HCT116 (cell line): ENCODE measurements around the gene SERPINB6.

ENCODE experiments used
- CEBPB ChIP-seq: IDR thresholded peaks from 2 replicates; pipeline ENCODE4 v1.6.1; 2012; ENCODE audit warnings: low read depth
- CTCF ChIP-seq, 3 experiments: fragments of 200-600 bp in 1 of 3; sonication (generic) in 1 of 3; IDR thresholded peaks in 2 of 3; conservative IDR thresholded peaks in 1 of 3; 2 replicates each; pipeline ENCODE4 v1.5.1; 2012 to 2017; ENCODE audit warnings: low read depth in 2 of 3, low read length in 2 of 3, antibody characterized with exemption in 1 of 3, borderline replicate concordance in 1 of 3, control low read depth in 1 of 3, mild to moderate bottlenecking in 1 of 3, mixed read lengths in 1 of 3, mixed run types in 1 of 3, moderate library complexity in 1 of 3; ENCODE audit not compliant: insufficient read depth in 1 of 3
- EZH2 ChIP-seq: fragments of 200-600 bp; sonication (generic); IDR thresholded peaks from 2 replicates; pipeline ENCODE4 v1.6.1; 2017; ENCODE audit warnings: antibody characterized with exemption, mixed run types
- MAX ChIP-seq: IDR thresholded peaks from 2 replicates; pipeline ENCODE4 v1.6.1; 2012
- POLR2A ChIP-seq: IDR thresholded peaks from 2 replicates; pipeline ENCODE4 v1.7.0; 2011; ENCODE audit warnings: borderline replicate concordance; ENCODE audit not compliant: insufficient read depth, insufficient read length; ENCODE audit errors: extremely low read depth
- POLR2AphosphoS5 ChIP-seq: IDR thresholded peaks from 2 replicates; pipeline ENCODE4 v1.6.1; 2011; ENCODE audit warnings: mild to moderate bottlenecking, low read depth, low read length, moderate library complexity
- REST ChIP-seq: IDR thresholded peaks from 2 replicates; pipeline ENCODE4 v1.6.1; 2012; ENCODE audit warnings: low read depth
- ZBTB33 ChIP-seq: IDR thresholded peaks from 2 replicates; pipeline ENCODE4 v1.6.1; 2011; ENCODE audit warnings: mild to moderate bottlenecking, low read length, moderate library complexity; ENCODE audit not compliant: insufficient replicate concordance; ENCODE audit errors: extremely low read depth
- ZNF274 ChIP-seq: fragments of 200-500 bp; sonication (Bioruptor generic); IDR thresholded peaks from 2 replicates; pipeline ENCODE4 v1.6.1; 2014; ENCODE audit warnings: mild to moderate bottlenecking, low read depth, low read length, inconsistent platforms

GRCh38 chr6:2900221-2900807 lies 71.1 kb downstream of the SERPINB6 start:
- no peak for TF ChIP-seq POLR2AphosphoS5
- TF ChIP-seq POLR2A, result no peak
- TF ChIP-seq REST, result no peak
- no peak for TF ChIP-seq MAX
- no peak for TF ChIP-seq EZH2
- TF ChIP-seq ZBTB33, result no peak
- no peak for TF ChIP-seq CTCF (IDR thresholded peaks at IDR 0.05 in 2 of 3, conservative IDR thresholded peaks at IDR 0.05 in 1 of 3; ENCODE audit: borderline replicate concordance in 1 of 3, insufficient read depth in 1 of 3, low read depth in 2 of 3, low read length in 2 of 3)
- TF ChIP-seq ZNF274, result no peak
- no peak for TF ChIP-seq CEBPB
